Muscle of leg (tissue), 11 donors: ENCODE measurements around the gene PARD3. TPM values are rescaled to one million over a fixed set of nuclear protein-coding genes. Genes with fewer than 3 reads are reported as not detected.

Source experiments
- DNase-seq: peaks from one replicate; pipeline ENCODE4 v3.0.0; 2013
- H3K27ac ChIP-seq: one replicate; pipeline ENCODE4 v1.5.1; 2013; ENCODE audit warnings: mild to moderate bottlenecking, low read length, control low read depth
- H3K27me3 ChIP-seq: one replicate; pipeline ENCODE4 v1.6.1; 2013; ENCODE audit warnings: low read length; ENCODE audit not compliant: control insufficient read depth, insufficient read depth
- H3K36me3 ChIP-seq: one replicate; pipeline ENCODE4 v1.6.1; 2013; ENCODE audit warnings: low read length; ENCODE audit not compliant: control insufficient read depth, insufficient read depth
- H3K4me1 ChIP-seq: one replicate; pipeline ENCODE4 v1.6.1; 2013; ENCODE audit warnings: low read length; ENCODE audit not compliant: control insufficient read depth, insufficient read depth
- H3K4me3 ChIP-seq: one replicate; pipeline ENCODE4 v1.5.1; 2013; ENCODE audit warnings: low read length, control low read depth
- H3K9me3 ChIP-seq: replicated peaks from 2 replicates; pipeline ENCODE4 v1.6.1; 2013; ENCODE audit warnings: low read depth, low read length; ENCODE audit not compliant: control insufficient read depth
- WGBS: methylation state at CpG from one replicate; pipeline ENCODE4 v1.1.5; 2013; ENCODE audit warnings: missing lambda C conversion rate; ENCODE audit not compliant: insufficient coverage; 5-methylcytosine and 5-hydroxymethylcytosine counted together
- polyA plus RNA-seq, 8 donors: library from polyadenylated mRNA; unstranded; fragments of 120-200 nt; gene quantifications; one replicate each; pipeline versions ENCODE4 v1.2.1 to v1.2.3, GENCODE V29; 2013; ENCODE audit warnings: inconsistent platforms in 1 of 8, low replicate concordance in 1 of 8; ENCODE audit not compliant: insufficient read length in 8 of 8, insufficient read depth in 1 of 8
- total RNA-seq: library from RNA; stranded (reverse); fragments of 120-200 nt; gene quantifications from one replicate; pipeline ENCODE4 v1.2.4, GENCODE V29; 2013

PARD3 gene
- total and polyA plus RNA-seq, 9 donors, result 32.4 to 59.0 (median 41.9) TPM

- Histone ChIP-seq H3K4me3 (no peak overlapping the region), H3K27me3 (no peaks in the 10 kb centered on the region), H3K9me3 (no peaks in the 10 kb centered on the region), H3K4me1 (peaks cover 17% of the 10 kb centered on the region), H3K36me3 (no peaks in the 10 kb centered on the region), H3K27ac (no peak overlapping the region)
- DNase-seq, result no peak
- WGBS, result 94% methylated on average over 6 of the region's 15 CpGs
These were observed 631.9 kb downstream of the PARD3 start for GRCh38 chr10:34183016-34183796.

DNA sequence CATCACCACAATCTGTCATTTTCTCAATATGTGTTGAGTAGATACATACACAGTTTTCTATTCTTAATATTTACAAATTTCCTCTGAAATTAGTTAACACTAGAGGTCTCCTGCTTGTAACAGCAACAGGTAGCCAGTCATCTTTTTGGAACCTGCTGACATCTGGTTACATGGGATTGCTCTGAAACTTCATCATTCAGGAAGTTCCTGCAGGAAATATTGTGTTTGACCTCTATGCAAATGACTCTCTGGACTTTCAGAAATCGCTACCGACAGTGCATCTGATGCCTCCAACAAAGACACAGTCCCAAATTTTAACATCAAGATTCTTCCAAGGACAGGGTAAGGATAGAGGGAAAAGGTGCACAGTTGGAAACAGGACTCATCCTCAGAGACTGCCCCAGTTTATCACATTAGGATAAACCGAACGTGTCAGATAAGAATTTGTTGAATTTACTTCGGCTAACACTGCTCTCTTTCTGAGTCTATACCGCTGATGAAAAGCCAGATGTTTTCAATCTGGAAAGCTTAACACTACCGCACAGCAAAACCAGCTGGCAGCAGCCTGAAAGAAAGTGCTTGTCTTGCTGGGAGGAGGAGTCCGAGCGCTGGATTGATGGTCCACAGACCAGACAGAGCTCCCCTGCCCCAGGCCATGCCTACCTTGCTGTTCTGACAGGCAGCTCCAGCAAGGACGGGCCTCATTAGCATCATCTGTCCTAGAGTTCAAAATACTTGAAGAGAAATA lies 633.4 kb downstream of the PARD3 start:
- Histone ChIP-seq H3K27ac (peak overlapping the region; percentile 38), H3K4me3 (no peak overlapping the region), H3K27me3 (no peaks in the 10 kb centered on the region), H3K4me1 (peaks cover 17% of the 10 kb centered on the region), H3K36me3 (no peaks in the 10 kb centered on the region), H3K9me3 (no peaks in the 10 kb centered on the region)
- peak; percentile 89 for DNase-seq
- no CpG with 5 or more reads among the region's 10 CpGs for WGBS

- no peak for DNase-seq
- H3K9me3 ChIP-seq, result no peaks in the 10 kb centered on the region
- H3K27me3 ChIP-seq, result no peaks in the 10 kb centered on the region
- peaks cover 15% of the 10 kb centered on the region for H3K4me1 ChIP-seq
- WGBS, result 83% methylated on average over 2 of the region's 2 CpGs
- no peak overlapping the region for H3K27ac ChIP-seq
- no peak overlapping the region for H3K4me3 ChIP-seq
- H3K36me3 ChIP-seq, result no peaks in the 10 kb centered on the region
These were observed 634.3 kb downstream of the PARD3 start for GRCh38 chr10:34180749-34181148.

DNA sequence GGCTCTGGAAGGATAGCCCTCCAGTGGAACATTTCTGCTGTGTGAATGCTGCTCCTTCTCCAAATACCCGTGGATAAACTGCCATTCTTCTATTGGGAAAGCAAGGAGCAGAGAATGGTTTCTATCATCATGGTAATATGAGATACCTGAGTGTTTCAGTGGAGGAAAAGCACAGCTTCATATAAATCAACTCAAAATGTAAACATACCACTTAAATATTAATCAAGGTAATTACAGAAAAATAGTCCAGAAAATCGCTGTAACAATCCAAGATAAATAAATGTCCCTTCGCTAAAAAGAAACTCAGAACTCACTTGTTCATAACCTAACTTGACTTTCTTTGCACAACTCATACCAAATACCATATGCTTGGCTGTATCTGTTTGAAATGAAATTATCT lies 635.8 kb downstream of the PARD3 start:
- no CpG with 5 or more reads among the region's 3 CpGs for WGBS
- Histone ChIP-seq H3K36me3 (no peaks in the 10 kb centered on the region), H3K4me3 (no peak overlapping the region), H3K4me1 (peaks cover 8% of the 10 kb centered on the region), H3K9me3 (no peaks in the 10 kb centered on the region), H3K27ac (no peak overlapping the region), H3K27me3 (no peaks in the 10 kb centered on the region)
- no peak for DNase-seq

DNA sequence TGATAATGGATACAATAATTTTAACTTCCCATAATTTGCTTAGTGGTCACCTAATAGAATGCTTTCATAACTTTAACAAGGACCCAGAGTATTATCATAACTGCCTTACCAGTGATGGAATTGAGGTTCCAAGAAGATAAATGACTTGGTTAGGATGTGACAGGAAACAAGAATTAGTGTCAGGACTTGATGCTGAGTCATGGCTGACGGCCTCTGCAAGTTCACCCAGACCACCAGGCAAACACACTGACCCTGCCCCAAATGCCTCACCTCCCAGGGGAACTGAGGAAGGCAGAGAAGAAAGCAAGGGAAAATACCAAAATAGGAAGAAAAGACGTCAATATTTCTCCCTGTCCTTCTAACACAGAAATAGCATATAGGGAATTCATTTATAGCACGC lies 636.3 kb downstream of the PARD3 start:
- no CpG with 5 or more reads among the region's 3 CpGs for WGBS
- Histone ChIP-seq H3K27ac (no peak overlapping the region), H3K36me3 (no peaks in the 10 kb centered on the region), H3K4me1 (peaks cover 7% of the 10 kb centered on the region), H3K27me3 (no peaks in the 10 kb centered on the region), H3K4me3 (no peak overlapping the region), H3K9me3 (no peaks in the 10 kb centered on the region)
- DNase-seq, result peak; percentile 30

GRCh38 chr10:34178196-34178595 lies 636.9 kb downstream of the PARD3 start:
- Histone ChIP-seq H3K9me3 (no peaks in the 10 kb centered on the region), H3K4me1 (peaks cover 7% of the 10 kb centered on the region), H3K4me3 (no peak overlapping the region), H3K36me3 (no peaks in the 10 kb centered on the region), H3K27me3 (no peaks in the 10 kb centered on the region), H3K27ac (no peak overlapping the region)
- no CpG with 5 or more reads among the region's 4 CpGs for WGBS
- peak; percentile 27 for DNase-seq

DNA sequence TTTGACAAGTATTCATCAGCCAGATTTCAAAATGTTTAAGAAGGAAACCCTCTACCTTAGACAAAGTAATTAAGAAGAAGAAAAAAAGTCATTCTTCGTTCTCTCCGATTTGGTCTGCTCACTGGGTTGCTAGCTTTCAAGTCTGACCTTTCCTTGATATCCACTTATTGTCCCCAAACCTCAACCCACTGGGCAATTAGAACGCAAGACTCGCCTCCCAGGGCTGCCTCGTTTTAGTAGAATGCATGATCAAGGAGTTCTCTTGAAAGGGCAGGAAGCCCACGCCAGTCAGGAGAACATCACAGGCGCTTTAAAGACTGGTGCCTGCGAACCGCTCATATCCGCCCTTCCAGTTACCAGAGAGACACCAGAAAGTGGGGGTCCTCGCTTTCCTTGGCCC lies 637.7 kb downstream of the PARD3 start:
- peak; percentile 18 for DNase-seq
- Histone ChIP-seq H3K27ac (no peak overlapping the region), H3K36me3 (no peaks in the 10 kb centered on the region), H3K4me3 (no peak overlapping the region), H3K4me1 (peaks cover 7% of the 10 kb centered on the region), H3K27me3 (no peaks in the 10 kb centered on the region), H3K9me3 (no peaks in the 10 kb centered on the region)
- WGBS, result 80% methylated on average over 6 of the region's 11 CpGs

DNA sequence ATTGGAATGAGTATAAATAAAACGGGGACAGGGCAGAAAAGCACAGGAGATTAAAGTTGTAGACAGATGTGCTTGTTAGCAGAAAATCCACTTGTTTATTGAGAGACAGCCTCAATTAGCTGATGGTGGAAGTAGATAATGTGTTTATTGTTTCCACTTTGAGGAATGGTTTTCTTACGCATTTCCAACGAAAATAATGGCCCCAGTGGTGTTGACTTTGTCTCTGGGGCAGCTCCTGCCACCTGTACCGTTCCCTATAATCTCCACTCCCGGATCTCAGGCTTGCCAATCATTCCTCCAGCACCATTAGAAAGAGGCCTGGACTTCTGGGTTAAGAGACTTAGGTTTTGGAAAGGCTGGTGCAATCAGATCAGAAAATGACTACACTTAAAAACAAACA lies 638.7 kb downstream of the PARD3 start:
- Histone ChIP-seq H3K27ac (no peak overlapping the region), H3K4me1 (peaks cover 6% of the 10 kb centered on the region), H3K4me3 (no peak overlapping the region), H3K9me3 (no peaks in the 10 kb centered on the region), H3K36me3 (no peaks in the 10 kb centered on the region), H3K27me3 (no peaks in the 10 kb centered on the region)
- no peak for DNase-seq
- 83% methylated on average over 1 of the region's 5 CpGs for WGBS

DNA sequence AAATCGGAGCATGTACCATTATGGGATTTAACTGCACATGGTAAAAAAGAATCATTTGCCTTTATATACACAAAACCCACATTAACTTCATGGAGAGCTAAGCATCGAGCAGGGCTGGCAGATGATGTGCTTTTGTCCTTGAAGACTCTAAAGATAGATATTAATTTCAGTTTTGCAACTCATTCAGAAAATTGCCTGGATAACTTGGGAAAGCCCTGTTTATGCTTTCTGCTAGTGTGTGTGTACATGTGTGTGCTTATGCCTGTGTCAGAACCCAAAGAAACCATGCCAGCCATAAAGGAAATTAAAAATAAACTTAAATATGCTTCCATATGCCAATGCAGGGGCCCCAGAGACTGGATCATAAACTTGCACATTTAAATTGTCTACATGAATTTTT lies 640.0 kb downstream of the PARD3 start:
- Histone ChIP-seq H3K27me3 (no peaks in the 10 kb centered on the region), H3K4me3 (no peak overlapping the region), H3K27ac (no peak overlapping the region), H3K4me1 (peaks cover 7% of the 10 kb centered on the region), H3K9me3 (no peaks in the 10 kb centered on the region), H3K36me3 (no peaks in the 10 kb centered on the region)
- peak; percentile 19 for DNase-seq
- WGBS, result no CpG with 5 or more reads among the region's 2 CpGs

GRCh38 chr10:34172936-34173533 lies 642.1 kb downstream of the PARD3 start:
- 81% methylated on average over 6 of the region's 8 CpGs for WGBS
- DNase-seq, result no peak

More at GRCh38 chr10:34172936-34173533, 642.1 kb downstream of the PARD3 start:
- Histone ChIP-seq H3K9me3 (no peaks in the 10 kb centered on the region), H3K4me3 (no peak overlapping the region), H3K4me1 (peaks cover 9% of the 10 kb centered on the region), H3K27ac (no peak overlapping the region), H3K27me3 (no peaks in the 10 kb centered on the region), H3K36me3 (no peaks in the 10 kb centered on the region)
